GM18861 (cell line): ENCODE results near the gene SPRN.

Experiments used
- ATAC-seq: cut with Tn5 transposase; IDR thresholded peaks from one replicate; pipeline ENCODE4 v1.9.1; 2021; ENCODE audit not compliant: unreplicated experiment

The SPRN gene

DNA sequence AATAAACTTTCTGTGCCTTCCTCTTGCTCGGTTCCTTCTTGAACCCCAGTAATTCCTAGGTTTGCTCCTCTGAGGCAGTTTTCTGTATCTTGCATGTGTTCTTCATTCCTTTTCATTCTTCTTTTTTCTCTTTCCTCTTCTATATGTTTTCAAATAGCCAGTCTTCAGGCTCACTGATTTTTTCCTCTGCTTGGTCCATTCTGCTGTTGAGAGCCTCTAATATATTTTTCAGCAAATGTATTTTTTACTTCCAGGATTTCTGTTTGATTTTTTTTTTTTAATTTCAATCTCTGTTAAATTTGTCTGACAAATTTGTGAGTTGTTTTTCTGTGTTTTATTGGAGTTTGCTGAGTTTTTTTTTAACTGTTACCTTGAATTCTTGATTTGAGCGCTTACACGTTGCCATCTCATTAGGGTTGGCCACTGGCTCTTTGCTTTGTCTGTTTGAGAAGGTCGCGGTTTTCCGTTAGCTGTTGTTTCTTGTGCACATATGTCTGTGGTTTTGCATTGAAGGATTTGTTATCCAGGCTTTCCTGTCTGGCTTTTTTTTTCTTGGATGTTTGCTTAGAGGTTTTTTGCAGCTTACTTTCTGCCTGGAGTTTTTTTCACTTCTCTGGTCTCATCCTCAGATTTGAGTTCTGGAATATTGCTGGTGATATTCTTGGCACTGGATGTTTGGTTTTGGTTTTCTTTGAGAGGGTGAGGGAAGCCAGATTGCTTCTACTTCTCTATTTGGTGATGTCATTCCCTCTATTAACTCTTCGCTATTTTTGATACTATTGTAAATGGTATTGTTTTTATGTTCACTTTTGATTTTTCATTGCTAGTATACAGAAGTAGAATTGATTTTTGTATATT is 12.7 kb downstream of the SPRN start:
- ATAC-seq, result no peak

DNA sequence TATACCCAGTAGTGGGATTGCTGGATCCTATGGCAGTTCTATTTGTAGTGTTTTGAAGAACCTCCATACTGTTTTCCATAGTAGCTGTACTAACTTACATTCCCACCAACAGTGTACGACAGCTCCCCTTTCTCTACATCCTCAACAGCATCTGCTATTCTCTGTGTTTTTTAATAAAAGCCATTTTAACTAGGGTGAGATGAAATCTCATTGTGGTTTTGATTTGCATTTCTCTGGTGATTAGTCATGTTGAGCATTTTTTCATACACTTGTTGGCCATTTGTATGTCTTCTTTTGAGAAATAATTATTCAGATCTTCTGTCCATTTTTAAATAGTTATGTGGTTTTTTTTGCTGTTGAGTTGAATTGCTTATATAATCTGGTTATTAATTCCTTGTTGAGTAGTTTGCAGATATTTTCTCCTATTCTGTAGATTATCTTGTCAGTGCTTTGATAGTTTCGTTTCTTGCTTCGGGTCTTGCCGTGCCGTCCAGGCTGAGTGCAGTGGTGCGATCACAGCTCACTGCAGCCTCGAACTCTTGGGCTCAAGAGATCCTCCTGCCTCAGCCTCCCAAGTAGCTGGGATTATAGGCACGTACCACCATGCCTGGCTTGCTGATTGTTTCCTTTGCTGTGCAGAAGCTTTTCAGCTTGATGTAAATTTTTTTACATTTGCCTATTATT is 18.4 kb downstream of the SPRN start:
- ATAC-seq, result no peak

DNA sequence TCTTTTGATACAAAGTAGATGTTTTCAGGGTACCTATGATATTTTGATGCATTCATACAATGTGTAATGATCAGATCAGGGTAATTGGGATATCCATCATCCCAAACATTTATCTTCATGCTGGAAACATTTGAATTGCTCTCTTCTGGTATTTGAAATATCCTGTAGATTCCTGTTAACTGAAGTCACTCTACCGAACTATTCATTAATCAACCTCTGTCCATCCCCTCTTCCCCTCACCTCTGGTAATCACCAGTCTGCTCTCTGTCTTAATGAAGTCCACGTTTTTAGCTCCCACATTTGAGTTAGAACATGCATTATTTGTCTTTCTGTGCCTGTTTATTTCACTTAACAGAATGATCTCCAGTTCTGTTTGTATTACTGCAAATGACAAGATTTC is 19.2 kb downstream of the SPRN start:
- no peak for ATAC-seq

DNA sequence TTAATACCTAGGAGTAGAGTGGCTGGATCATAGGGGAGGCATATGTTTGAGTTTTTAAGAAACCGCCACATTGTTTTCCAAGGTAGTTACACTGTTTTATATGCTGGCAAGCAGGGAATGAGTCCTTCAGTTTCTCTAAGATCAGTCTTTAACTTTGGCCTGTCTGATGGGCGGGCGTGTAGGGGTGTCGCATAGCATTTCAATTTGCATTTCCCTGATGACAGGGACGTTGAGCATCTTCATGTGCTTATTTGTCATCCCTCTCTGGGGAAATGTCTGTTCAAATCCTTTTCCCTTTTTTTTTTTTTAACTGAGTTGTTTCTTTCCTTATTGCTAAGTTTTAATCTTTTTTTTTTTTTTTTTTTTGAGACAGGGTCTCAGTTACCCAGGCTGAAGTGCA is 20.6 kb downstream of the SPRN start:
- ATAC-seq, result no peak

DNA sequence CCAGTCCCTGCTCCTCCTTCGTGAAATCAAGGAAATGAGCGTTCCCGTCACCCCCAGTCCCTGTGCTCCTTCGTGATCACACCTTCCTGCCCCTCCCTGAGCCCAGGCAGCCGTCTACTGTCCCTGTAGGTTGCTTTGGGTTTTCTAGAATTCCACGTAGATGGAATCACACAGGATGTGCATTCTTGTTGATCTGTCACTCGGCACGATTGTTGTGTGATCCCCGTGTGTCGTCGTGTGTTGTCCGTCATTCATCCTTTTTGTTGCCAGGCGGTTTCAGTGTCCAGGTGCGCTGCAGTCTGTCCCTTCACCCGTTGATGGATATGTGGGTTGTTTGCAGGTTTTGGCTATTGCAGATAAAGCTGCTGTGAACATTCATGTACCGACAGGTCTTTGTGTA is 21.1 kb downstream of the SPRN start:
- no peak for ATAC-seq

DNA sequence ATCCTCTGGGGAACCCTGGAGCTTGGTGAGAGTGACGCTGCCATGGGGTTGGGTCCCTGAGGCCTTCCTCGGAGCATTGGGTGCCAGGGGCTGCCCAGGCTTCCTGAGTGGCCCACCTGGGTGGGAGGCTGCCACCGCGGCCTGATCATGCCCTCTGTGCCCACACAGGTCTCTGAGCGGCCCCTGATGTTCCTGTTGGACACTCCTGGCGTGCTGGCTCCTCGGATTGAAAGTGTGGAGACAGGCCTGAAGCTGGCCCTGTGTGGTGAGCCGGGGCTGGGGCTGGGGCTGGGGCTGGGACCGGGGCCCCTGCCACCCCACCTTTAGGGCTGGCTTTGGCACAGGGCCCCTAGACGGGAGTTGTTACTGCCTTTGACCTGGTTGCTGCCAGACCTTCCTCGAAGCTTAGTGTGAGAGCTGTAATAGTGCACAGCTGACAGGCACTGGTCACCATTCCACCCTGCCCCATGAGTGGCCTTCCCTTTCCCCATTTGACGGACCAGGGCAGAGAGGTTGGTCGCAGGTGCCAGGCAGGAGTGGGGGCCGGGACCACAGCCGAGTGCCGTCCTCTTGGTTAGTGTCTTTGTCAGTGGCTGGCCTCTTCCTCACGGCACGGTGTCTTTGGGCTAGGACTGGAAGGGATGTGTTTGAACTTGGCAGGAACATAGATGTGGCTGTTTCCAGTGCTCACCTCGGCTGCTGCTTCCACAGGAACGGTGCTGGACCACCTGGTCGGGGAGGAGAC is 22.3 kb downstream of the SPRN start:
- ATAC-seq, result no peak

DNA sequence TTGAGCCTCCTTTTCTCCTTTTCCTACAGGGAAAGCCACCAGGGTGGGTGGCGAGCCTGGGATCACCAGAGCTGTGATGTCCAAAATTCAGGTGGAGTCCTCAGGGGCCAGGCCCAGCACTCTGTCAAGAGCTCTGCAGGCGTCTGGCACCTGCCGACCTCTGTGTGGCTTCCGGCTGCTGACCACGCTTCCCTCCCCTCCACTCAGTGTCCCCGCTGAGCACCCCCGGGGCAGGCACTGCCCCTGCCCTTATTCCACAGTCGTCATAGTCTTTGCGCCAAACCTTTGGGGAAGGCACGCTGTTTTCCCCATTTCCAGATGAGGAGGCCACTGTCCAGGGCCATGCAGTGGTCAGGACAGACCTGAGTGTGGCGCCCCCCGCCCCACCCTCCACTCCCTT is 22.9 kb downstream of the SPRN start:
- ATAC-seq, result no peak

DNA sequence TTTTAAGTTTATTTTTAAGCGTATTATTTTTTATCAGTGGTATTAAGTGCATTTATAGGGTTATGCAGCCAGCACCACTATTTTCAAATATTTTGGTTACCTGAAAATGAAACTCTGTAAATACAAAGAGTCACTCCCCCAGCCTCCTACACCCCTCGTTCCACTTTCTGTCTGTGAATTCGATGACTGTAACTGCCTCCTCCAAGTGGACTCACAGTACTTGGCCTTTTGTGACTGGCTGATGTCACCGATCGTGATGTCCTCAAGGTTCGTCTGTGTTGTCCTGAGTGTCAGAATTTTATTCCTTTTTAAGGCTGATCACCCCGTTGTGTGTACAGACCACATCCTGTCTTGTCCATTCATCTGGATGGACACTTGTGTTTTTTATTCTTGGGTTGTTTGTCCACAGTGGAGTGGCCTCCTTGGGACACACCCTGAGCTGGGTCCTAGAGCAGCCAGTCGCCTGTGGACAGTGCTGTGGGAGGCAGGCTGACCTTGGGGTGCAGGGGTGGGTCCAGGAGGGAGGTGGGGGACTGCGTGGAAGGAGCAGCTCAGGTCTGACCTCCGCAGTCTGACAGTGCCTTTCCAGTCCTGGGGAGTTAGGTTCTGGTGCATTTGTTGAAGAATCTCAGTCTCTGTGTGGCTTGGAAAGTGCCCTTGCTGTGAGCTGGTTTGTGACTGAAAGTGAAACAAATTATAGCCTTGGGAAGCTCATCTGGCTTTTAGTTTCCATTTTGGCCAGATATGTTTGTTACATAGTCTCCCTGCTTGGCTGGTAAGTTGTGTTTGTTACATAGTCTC is 23.6 kb downstream of the SPRN start:
- peak; percentile 64 for ATAC-seq

DNA sequence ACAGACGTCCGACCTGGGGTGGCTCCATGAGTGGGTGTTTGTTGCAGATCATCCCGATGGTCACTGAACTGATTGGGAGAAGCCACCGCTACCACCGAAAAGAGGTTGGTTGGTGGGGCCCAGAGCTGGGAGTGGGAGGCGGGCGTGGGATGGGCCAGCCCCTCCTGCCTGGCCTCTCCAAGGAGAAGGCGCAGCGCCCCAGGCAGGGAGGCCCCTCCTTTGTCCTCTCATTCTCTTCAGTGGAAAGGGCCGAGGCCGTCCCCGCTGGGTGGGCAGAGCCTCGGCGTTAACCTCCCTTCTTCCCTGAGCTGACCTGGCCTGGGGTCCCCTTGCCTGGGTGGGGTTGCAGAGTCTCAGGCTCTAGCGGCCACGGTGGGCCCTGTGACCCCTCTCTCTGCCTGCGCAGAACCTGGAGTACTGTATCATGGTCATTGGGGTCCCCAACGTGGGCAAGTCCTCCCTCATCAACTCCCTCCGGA is 25.3 kb downstream of the SPRN start:
- no peak for ATAC-seq

DNA sequence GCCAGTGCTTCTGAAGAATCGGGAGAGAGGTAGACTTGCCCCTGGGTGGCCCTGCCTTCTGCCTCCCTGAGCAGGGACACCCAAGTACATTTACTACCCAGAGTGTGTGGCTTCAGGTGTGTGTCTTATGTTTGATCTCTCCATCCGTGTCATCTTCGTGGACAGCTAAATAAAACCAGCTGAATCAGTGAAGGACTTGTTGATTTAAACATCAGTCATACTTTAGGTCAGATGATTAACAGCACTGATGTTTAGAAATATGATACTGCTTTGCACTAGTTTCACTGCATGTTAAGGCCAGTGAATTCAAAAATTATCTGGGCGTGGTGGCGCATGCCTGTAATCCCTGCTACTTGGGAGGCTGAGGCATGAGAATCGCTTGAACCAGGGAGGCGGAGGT is 26.5 kb downstream of the SPRN start:
- ATAC-seq, result no peak

DNA sequence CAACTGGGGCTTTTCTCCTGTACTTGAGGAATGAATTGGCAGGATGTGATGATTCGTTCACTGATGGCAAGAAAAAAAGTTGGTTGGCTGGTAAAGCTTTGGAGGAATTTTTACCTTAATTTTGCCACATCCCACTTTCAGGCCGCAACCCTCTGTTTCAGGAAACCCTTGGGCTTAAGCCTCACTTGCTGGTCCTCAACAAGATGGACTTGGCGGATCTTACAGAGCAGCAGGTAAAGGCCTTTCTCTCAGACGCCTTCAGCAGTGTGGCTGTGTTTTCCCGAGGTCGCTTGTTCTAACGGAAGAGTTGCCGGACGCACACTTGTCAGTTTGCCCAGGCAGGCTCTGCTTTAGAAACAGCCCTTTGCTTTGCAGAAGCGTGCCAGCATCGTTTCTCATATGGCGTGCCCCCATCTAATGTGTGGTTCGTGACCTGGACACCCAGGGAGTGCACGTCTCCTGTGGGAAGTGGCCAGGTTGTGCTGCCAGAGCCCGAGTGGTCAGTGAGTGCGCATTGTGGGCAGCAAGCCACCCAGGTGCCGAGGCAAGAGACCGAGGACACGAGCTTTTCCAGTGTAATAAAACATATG is 28.3 kb downstream of the SPRN start:
- ATAC-seq, result no peak

DNA sequence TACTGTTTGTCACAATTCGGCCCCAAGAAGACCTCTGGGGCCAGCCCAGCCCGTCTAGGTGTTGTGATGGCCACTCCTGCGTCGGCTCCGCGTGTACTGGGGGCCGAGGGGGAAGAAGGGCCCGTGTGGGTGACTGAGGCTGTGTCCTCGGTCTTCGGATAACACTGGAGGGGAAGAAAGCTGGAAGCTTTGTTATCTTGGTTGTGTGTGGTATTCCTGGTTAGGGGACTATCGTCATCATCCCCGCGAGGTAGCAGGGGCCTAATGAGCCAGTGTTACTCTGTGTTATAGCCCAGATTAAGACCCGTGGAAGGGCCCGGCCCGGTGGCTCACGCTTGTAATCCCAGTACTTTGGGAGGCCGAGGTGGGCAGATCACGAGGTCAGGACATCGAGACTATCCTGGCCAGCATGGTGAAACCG is 29.6 kb downstream of the SPRN start:
- no peak for ATAC-seq

DNA sequence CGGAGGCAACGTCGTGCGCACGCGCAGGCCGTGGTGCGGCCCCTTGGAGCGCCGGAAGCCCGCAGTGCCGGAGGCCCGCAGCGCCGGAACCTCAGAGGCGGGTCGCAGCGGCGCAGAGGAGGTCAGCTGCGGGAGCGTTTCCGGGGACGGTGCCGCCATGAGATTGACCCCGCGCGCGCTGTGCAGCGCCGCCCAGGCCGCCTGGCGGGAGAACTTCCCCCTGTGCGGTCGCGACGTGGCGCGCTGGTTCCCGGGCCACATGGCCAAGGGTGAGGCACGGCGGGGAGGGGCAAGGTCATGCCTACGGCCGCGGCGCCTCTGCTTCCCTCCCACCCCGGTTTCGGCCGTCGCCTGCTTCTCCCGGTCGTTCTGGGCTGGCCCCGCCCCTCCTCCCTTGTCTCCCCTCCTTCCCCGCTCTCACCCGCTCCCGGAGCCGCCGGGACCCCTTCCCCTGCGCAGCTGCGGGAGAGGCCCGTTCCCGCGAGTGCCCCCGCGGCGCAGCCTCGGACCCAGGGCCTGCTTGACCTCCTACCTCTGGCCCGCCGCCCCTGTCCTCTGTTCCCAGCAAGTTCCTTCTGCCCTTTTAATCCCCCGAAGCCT is 30.3 kb downstream of the SPRN start, which contains the start of gene MTG1:
MTG1 (plus strand) TSS at position 94 of the 600 bp plus-strand sequence; CDS start at position 158, 64 bp downstream.
- ATAC-seq, result peak; percentile 55

DNA sequence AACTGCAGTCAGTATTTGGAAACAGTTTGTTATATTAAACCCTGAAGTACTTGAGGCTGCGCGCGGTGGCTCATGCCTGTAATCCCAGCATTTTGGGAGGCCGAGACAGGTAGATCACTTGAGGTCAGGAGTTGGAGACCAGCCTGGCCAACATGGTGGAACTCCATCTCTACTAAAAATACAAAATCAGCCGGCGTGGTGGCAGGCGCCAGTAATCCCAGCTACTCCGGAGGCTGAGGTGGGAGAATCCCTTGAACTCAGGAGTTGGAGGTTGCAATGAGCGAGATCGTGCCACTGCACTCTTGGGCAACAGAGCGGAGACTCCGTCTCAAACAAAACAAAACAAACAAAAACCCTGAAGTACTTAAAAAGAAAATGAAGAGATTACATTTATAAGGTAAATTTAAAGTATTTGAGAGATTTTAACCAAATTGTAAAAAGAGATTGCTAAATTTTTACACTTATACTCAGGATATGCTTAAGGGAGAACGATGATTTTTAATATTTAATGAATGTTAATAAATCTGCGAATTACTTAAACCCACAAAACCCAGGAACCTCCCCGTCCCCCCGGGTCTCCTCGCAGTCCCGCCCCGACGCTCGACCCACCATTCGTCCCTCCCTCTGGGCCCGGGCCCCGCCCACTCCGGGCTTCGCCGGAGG is 30.9 kb downstream of the SPRN start:
- no peak for ATAC-seq

DNA sequence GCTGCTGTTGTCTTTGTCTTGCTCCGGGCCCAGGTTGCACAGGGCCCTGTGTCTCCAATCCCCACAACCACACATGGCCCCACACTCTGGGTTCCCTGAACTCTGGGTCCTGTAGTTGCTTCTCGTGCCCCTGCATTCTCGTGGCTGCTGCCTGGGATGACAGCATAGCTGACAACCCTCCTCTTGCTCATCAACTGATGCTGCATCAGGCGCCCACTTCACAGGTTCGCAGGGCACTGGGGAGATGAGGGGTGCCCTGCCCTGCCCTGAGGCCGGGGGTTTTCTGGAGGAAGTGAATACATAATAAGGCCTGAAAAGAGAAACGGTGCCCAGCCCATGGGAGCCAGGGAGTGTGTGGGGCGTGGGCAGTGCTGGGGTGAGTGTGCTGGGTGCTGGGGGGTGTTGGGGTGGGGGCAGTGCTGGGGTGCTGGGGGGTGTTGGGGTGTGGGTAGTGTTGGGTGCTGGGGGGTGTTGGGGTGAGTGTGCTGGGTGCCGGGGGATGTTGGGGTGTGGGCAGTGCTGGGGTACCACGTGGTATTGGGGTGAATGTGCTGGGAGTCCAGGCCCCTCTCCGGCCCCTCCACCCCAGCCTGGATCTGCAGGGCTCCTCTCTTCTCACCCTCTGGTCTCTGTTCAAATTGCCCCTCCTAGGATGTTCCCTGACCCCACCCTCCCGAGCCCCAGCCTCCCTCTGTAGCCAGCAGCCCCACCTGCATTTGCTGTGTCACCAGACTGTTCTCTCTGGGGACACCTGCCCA is 32.5 kb downstream of the SPRN start:
- no peak for ATAC-seq

DNA sequence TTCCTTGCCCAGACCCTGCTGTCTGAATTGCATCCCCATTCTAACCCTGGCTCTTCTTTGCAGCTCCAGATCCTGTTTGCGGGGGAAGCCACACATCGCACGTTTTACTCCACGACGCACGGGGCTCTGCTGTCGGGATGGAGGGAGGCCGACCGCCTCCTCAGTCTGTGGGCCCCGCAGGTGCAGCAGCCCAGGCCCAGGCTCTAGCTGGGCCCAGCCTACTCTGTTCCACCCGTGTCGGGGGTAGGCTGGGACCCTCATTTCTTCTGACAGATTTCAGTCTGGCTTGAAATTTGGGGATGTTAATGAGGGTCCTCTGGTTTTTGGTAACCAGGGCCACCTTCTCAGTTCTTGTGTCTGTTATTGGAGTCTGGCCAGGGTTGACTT is 33.2 kb downstream of the SPRN start:
- no peak for ATAC-seq

DNA sequence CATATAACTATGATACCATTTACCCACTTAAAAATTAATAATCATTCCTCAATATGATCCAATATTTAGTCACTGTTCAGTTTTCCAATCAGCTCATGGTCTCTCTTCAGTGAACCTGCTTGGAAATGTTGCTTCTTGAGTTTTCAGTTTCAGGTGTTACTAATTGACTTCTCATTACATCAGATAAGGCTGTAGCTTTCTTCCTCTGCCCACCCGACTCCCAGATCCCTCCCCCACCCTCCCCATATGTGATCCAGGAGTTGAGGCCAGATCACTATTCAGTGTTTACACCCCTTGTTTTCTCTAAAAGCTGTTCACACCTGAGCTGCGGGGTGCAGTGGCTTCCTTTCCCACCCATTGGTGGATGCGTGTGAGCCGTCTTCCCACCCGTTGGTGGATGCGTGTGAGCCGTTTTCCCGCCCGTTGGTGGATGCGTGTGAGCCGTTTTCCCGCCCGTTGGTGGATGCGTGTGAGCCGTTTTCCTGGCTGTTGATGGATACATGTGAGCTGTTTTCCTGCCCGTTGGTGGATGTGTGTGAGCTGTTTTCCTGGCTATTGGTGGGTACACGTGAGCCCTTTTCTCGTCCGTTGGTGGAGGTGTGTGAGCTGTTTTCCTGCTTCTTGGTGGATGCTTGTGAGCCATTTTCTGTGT is 33.7 kb downstream of the SPRN start:
- ATAC-seq, result no peak
